A673 (cell line): Measurements from ENCODE around the gene PCBD2. TPM values are rescaled to one million over a fixed set of nuclear protein-coding genes. Genes with fewer than 3 reads are reported as not detected.

Source experiments
- BruUV-seq: library from RNA; stranded (reverse); fragments of 400-500 nt; replicated peaks from 2 replicates; lab custom pipeline; 2021; lab: Mats Ljungman, UMichigan
- CTCF ChIA-PET: fragments of 300-600 bp; sonication (Branson Sonifier 250); formaldehyde crosslinking; loops from one replicate; lab custom pipeline; 2022; ENCODE audit warnings: antibody characterized with exemption; lab: Charles Lee
- POLR2A ChIA-PET: fragments of 300-600 bp; sonication (Branson Sonifier 250); formaldehyde crosslinking; loops from one replicate; lab custom pipeline; 2022; ENCODE audit warnings: antibody characterized with exemption; ENCODE audit not compliant: low non-redundant PET; lab: Charles Lee
- DNase-seq: peaks from one replicate; pipeline ENCODE4 v3.0.0-alpha.2; 2015; ENCODE audit warnings: low spot score
- H3K27ac ChIP-seq: fragments of 200-600 bp; sonication (generic); 2 replicates; pipeline ENCODE4 v1.5.1; 2016; ENCODE audit warnings: mixed run types, low read depth, mild to moderate bottlenecking, mixed read lengths, antibody characterized with exemption, low read length; ENCODE audit not compliant: poor library complexity, severe bottlenecking
- H3K27me3 ChIP-seq: fragments of 200-600 bp; sonication (generic); replicated peaks from 2 replicates; pipeline ENCODE4 v1.6.1; 2017; ENCODE audit warnings: mixed run types, low read depth, mild to moderate bottlenecking, mixed read lengths, antibody characterized with exemption, low read length; ENCODE audit not compliant: insufficient read depth, poor library complexity
- H3K36me3 ChIP-seq: fragments of 200-600 bp; sonication (generic); 2 replicates; pipeline ENCODE4 v1.6.1; 2016; ENCODE audit warnings: mixed run types, mild to moderate bottlenecking, mixed read lengths, antibody characterized with exemption, low read length; ENCODE audit not compliant: insufficient read depth, poor library complexity, severe bottlenecking
- H3K4me1 ChIP-seq: fragments of 200-600 bp; sonication (generic); 2 replicates; pipeline ENCODE4 v1.6.1; 2017; ENCODE audit warnings: mixed run types, mild to moderate bottlenecking, mixed read lengths, antibody characterized with exemption, low read length; ENCODE audit not compliant: insufficient read depth, poor library complexity, severe bottlenecking
- H3K4me3 ChIP-seq: fragments of 200-600 bp; sonication (generic); 2 replicates; pipeline ENCODE4 v1.5.1; 2016; ENCODE audit warnings: low read depth, mixed run types, mild to moderate bottlenecking, mixed read lengths, low read length; ENCODE audit not compliant: poor library complexity, severe bottlenecking
- H3K9me3 ChIP-seq: fragments of 200-600 bp; sonication (generic); 2 replicates; pipeline ENCODE4 v1.6.1; 2016; ENCODE audit warnings: mixed run types, low read depth, mild to moderate bottlenecking, mixed read lengths, antibody characterized with exemption, low read length; ENCODE audit not compliant: poor library complexity, severe bottlenecking
- EZH2 ChIP-seq: fragments of 200-600 bp; sonication (generic); IDR thresholded peaks from 2 replicates; pipeline ENCODE4 v1.6.1; 2017; ENCODE audit warnings: borderline replicate concordance, low read depth, mild to moderate bottlenecking, mixed read lengths, antibody characterized with exemption, low read length; ENCODE audit not compliant: poor library complexity, severe bottlenecking
- intact Hi-C: fragments of 100-400 bp; cut with micrococcal nuclease; formaldehyde crosslinking; loops from one replicate; pipeline ENCODE4 v1.10.0; 2022; ENCODE audit not compliant: unreplicated experiment
- total RNA-seq: library from RNA; stranded (reverse); gene quantifications from 2 replicates; pipeline ENCODE4 v1.2.3, GENCODE V29; 2021
- TF ChIP-seq, protein P1 (sequence below): fragments of 300-800, 200-600 bp; sonication (generic); conservative IDR thresholded peaks from 2 replicates; pipeline ENCODE4 v1.5.1; 2017; ENCODE audit warnings: low read depth, mild to moderate bottlenecking, antibody characterized with exemption, low read length, moderate library complexity, mixed read lengths

PCBD2 gene
- total RNA-seq, 1 experiment from 2014 or later = 13.8 TPM

- peaks cover 4% of the 10 kb centered on the region for H3K9me3 ChIP-seq
- no peak for DNase-seq
- TF ChIP-seq EZH2 = no peak
- TF ChIP-seq, protein P1, sequence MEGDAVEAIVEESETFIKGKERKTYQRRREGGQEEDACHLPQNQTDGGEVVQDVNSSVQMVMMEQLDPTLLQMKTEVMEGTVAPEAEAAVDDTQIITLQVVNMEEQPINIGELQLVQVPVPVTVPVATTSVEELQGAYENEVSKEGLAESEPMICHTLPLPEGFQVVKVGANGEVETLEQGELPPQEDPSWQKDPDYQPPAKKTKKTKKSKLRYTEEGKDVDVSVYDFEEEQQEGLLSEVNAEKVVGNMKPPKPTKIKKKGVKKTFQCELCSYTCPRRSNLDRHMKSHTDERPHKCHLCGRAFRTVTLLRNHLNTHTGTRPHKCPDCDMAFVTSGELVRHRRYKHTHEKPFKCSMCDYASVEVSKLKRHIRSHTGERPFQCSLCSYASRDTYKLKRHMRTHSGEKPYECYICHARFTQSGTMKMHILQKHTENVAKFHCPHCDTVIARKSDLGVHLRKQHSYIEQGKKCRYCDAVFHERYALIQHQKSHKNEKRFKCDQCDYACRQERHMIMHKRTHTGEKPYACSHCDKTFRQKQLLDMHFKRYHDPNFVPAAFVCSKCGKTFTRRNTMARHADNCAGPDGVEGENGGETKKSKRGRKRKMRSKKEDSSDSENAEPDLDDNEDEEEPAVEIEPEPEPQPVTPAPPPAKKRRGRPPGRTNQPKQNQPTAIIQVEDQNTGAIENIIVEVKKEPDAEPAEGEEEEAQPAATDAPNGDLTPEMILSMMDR = no peak
- no peak overlapping the region for H3K4me3 ChIP-seq
- no peak overlapping the region for H3K27ac ChIP-seq
- no peaks in the 10 kb centered on the region for H3K27me3 ChIP-seq
- BruUV-seq = no TSS peak
- H3K36me3 ChIP-seq = no peaks in the 10 kb centered on the region
- ChIA-PET CTCF (no interaction called here), POLR2A (no interaction called here)
- H3K4me1 ChIP-seq = no peaks in the 10 kb centered on the region
- intact Hi-C loops = no loop called here
Measured at GRCh38 chr5:134976841-134977240, 71.9 kb downstream of the PCBD2 start.

DNA sequence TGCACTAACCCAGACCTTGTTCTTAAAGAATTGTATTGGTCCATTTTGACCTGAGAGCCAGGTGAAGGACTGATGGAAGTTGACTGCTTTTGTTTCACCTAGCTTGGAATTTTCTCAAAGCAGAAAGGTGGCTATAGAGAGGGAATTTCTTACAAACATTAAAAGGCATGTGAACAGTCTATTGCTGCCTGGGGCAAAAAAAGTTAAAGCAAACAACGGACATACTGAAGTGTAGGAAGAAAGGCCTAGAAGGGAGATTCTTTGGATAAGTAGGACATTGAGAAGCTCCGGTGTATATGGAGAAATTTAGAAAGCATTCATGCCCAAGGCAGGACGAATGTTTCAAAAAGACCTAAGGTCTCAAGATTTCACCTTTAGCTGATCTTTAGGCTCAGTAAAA is 74.5 kb downstream of the PCBD2 start:
- DNase-seq = no peak
- H3K36me3 ChIP-seq = no peaks in the 10 kb centered on the region
- no peak overlapping the region for H3K4me3 ChIP-seq
- CTCF ChIA-PET = no interaction called here
- BruUV-seq = no TSS peak
- intact Hi-C loops = no loop called here
- peaks cover 22% of the 10 kb centered on the region for H3K9me3 ChIP-seq
- H3K27ac ChIP-seq = no peak overlapping the region
- TF ChIP-seq, protein P1 = no peak
- no peak for TF ChIP-seq EZH2
- H3K4me1 ChIP-seq = no peaks in the 10 kb centered on the region
- POLR2A ChIA-PET = no interaction called here
- no peaks in the 10 kb centered on the region for H3K27me3 ChIP-seq

- H3K4me1 ChIP-seq = no peaks in the 10 kb centered on the region
- H3K4me3 ChIP-seq = no peak overlapping the region
- no peaks in the 10 kb centered on the region for H3K27me3 ChIP-seq
- TF ChIP-seq, protein P1 = no peak
- TF ChIP-seq EZH2 = no peak
- POLR2A ChIA-PET = no interaction called here
- no peak overlapping the region for H3K27ac ChIP-seq
- H3K9me3 ChIP-seq = peaks cover 22% of the 10 kb centered on the region
- BruUV-seq = no TSS peak
- no peak for DNase-seq
- CTCF ChIA-PET = no interaction called here
- H3K36me3 ChIP-seq = no peaks in the 10 kb centered on the region
- intact Hi-C loops = no loop called here
Measured at GRCh38 chr5:134982230-134982629, 77.3 kb downstream of the PCBD2 start.
